OCI-LY1 (cell line): Measurements from ENCODE around the gene ATF7IP2.

Source experiments
- H2AFZ ChIP-seq: fragments of 200-600 bp; sonication (generic), shearing (Covaris generic); 2 replicates; pipeline ENCODE4 v1.6.0; 2014; ENCODE audit warnings: antibody characterized with exemption, mild to moderate bottlenecking, low read length
- H3F3A ChIP-seq: fragments of 200-600 bp; sonication (generic), shearing (Covaris generic); 2 replicates; pipeline ENCODE4 v1.6.0; 2014; ENCODE audit warnings: mild to moderate bottlenecking, antibody characterized with exemption, low read length, moderate library complexity; ENCODE audit not compliant: insufficient read depth
- H3K27ac ChIP-seq: fragments of 200-600 bp; sonication (generic); 2 replicates; pipeline ENCODE4 v1.5.1; 2014; ENCODE audit warnings: low read length, mixed run types, mild to moderate bottlenecking, low read depth; ENCODE audit not compliant: poor library complexity, severe bottlenecking
- H3K27me3 ChIP-seq: fragments of 200-600 bp; sonication (generic); 2 replicates; pipeline ENCODE4 v1.6.0; 2014; ENCODE audit warnings: antibody characterized with exemption, mild to moderate bottlenecking, low read length, moderate library complexity; ENCODE audit not compliant: insufficient read depth
- H3K36me3 ChIP-seq: fragments of 200-600 bp; sonication (generic); 2 replicates; pipeline ENCODE4 v1.6.1; 2014; ENCODE audit warnings: mild to moderate bottlenecking, antibody characterized with exemption, low read length, moderate library complexity, mixed read lengths; ENCODE audit not compliant: insufficient read depth
- H3K4me1 ChIP-seq: fragments of 200-600 bp; sonication (generic); 2 replicates; pipeline ENCODE4 v1.5.1; 2014; ENCODE audit warnings: mild to moderate bottlenecking, low read length, moderate library complexity; ENCODE audit not compliant: insufficient read depth, severe bottlenecking
- H3K4me2 ChIP-seq: fragments of 200-600 bp; sonication (generic), shearing (Covaris generic); 2 replicates; pipeline ENCODE4 v1.6.1; 2014; ENCODE audit warnings: low read length
- H3K4me3 ChIP-seq: fragments of 200-600 bp; sonication (generic); 2 replicates; pipeline ENCODE4 v1.5.1; 2014; ENCODE audit warnings: low read length, low read depth, mild to moderate bottlenecking, mixed read lengths; ENCODE audit not compliant: poor library complexity, severe bottlenecking
- H3K79me2 ChIP-seq: fragments of 200-600 bp; shearing (Covaris generic); 2 replicates; pipeline ENCODE4 v1.6.1; 2016; ENCODE audit warnings: mixed run types, low read length, mixed read lengths; ENCODE audit not compliant: insufficient read depth
- H3K9ac ChIP-seq: fragments of 200-600 bp; sonication (generic), shearing (Covaris generic); 2 replicates; pipeline ENCODE4 v1.6.1; 2014; ENCODE audit warnings: mild to moderate bottlenecking, low read length, mixed read lengths
- H3K9me2 ChIP-seq: fragments of 200-600 bp; sonication (generic), shearing (Covaris generic); 2 replicates; pipeline ENCODE4 v1.6.1; 2014; ENCODE audit warnings: low read depth, mild to moderate bottlenecking, low read length, mixed read lengths
- H3K9me3 ChIP-seq: fragments of 200-600 bp; shearing (Covaris generic); 2 replicates; pipeline ENCODE4 v1.6.1; 2014; ENCODE audit warnings: low read length, mixed read lengths
- H4K20me1 ChIP-seq: fragments of 200-600 bp; sonication (generic), shearing (Covaris generic); 2 replicates; pipeline ENCODE4 v1.6.0; 2016; ENCODE audit warnings: mild to moderate bottlenecking, low read length; ENCODE audit not compliant: insufficient read depth
- CTCF ChIP-seq: fragments of 200-600 bp; sonication (generic), shearing (Covaris generic); IDR thresholded peaks from 2 replicates; pipeline ENCODE4 v1.5.1; 2017; ENCODE audit warnings: mild to moderate bottlenecking, antibody characterized with exemption, low read length, moderate library complexity, mixed read lengths
- EZH2 ChIP-seq: fragments of 200-600 bp; sonication (generic), shearing (Covaris generic); IDR thresholded peaks from 2 replicates; pipeline ENCODE4 v1.8.0; 2017; ENCODE audit warnings: borderline replicate concordance, mixed run types, mild to moderate bottlenecking, antibody characterized with exemption, low read length, moderate library complexity, mixed read lengths

The ATF7IP2 gene

DNA sequence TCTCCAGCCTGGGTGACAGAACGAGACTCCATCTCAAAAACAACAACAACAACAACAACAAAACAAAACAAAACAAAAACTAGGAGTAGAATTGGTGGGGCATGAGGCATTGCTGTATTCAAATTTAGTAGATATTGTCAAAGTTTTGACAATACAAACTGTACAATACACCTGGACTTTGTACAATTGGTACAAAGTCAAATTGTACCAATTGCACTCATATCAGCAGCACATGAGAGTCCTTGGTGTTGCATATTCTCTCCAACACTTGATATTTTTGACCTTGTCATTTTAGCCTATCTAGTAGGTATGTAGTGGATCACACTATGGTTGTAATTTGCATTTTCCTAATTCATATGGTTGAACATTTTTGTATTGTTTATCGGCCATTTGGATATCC lies 14.3 kb upstream of the ATF7IP2 start:
- H3F3A ChIP-seq = no peaks in the 10 kb centered on the region
- H3K4me1 ChIP-seq = no peaks in the 10 kb centered on the region
- no peak overlapping the region for H3K4me2 ChIP-seq
- no peak overlapping the region for H3K9ac ChIP-seq
- no peaks in the 10 kb centered on the region for H4K20me1 ChIP-seq
- H3K79me2 ChIP-seq = no peaks in the 10 kb centered on the region
- H3K9me2 ChIP-seq = no peaks in the 10 kb centered on the region
- H3K4me3 ChIP-seq = no peak overlapping the region
- no peak overlapping the region for H3K27ac ChIP-seq
- TF ChIP-seq CTCF = no peak
- TF ChIP-seq EZH2 = no peak
- no peaks in the 10 kb centered on the region for H3K36me3 ChIP-seq
- H3K9me3 ChIP-seq = no peaks in the 10 kb centered on the region
- no peaks in the 10 kb centered on the region for H3K27me3 ChIP-seq
- H2AFZ ChIP-seq = no peak overlapping the region

GRCh38 chr16:10373556-10373955 lies 12.3 kb upstream of the ATF7IP2 start:
- H3K4me1 ChIP-seq = no peaks in the 10 kb centered on the region
- no peaks in the 10 kb centered on the region for H3K36me3 ChIP-seq
- H2AFZ ChIP-seq = no peak overlapping the region
- H3K27ac ChIP-seq = no peak overlapping the region
- no peak overlapping the region for H3K9ac ChIP-seq
- H3K4me2 ChIP-seq = no peak overlapping the region
- no peaks in the 10 kb centered on the region for H4K20me1 ChIP-seq
- TF ChIP-seq CTCF = no peak
- no peak overlapping the region for H3K4me3 ChIP-seq
- no peaks in the 10 kb centered on the region for H3K27me3 ChIP-seq
- H3K79me2 ChIP-seq = no peaks in the 10 kb centered on the region
- H3K9me2 ChIP-seq = no peaks in the 10 kb centered on the region
- no peaks in the 10 kb centered on the region for H3F3A ChIP-seq
- H3K9me3 ChIP-seq = no peaks in the 10 kb centered on the region

DNA sequence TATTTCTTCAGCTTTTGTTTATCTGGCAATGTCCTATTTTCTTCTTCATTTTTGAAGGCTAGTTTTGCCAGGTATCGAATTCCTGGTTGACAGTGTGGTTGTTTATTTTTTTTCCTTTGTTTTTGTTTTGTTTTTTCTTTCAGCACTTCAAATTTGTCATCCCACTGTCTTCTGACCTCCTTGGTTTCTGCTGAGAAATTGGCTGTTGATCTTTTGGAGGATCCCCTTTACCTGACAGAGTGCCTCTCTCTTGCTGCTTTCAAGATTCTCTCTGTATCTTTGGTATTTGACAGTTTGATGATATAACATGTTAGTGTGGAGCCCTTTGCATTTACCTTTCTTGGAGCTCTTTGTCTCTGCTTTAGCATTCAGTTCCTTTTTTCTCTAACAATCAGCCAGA lies 9.6 kb upstream of the ATF7IP2 start:
- no peaks in the 10 kb centered on the region for H3K9me3 ChIP-seq
- H3K4me3 ChIP-seq = no peak overlapping the region
- no peaks in the 10 kb centered on the region for H3K27me3 ChIP-seq
- TF ChIP-seq CTCF (no peak), EZH2 (no peak)
- no peaks in the 10 kb centered on the region for H3K9me2 ChIP-seq
- no peak overlapping the region for H3K27ac ChIP-seq
- no peaks in the 10 kb centered on the region for H3K79me2 ChIP-seq
- no peaks in the 10 kb centered on the region for H3K36me3 ChIP-seq
- H3F3A ChIP-seq = no peaks in the 10 kb centered on the region
- no peak overlapping the region for H3K9ac ChIP-seq
- no peaks in the 10 kb centered on the region for H4K20me1 ChIP-seq
- H3K4me2 ChIP-seq = no peak overlapping the region
- no peaks in the 10 kb centered on the region for H3K4me1 ChIP-seq
- H2AFZ ChIP-seq = no peak overlapping the region
